Glutamatergic neuron (in vitro differentiated cells): Measurements from ENCODE around the gene EIF5AL1. TPM values are rescaled to one million over a fixed set of nuclear protein-coding genes. Genes with fewer than 3 reads are reported as not detected.
"Not testable (repeated sequence)": the region's sequence is repeated elsewhere in the genome, so short reads cannot be mapped to it uniquely, and the experiment has no call there.

Experiments used
- DNase-seq: peaks from one replicate; pipeline ENCODE4 v3.0.0; 2022
- H3K27ac Mint-ChIP-seq: one replicate; pipeline ENCODE4 v1.8.0; 2020; ENCODE audit warnings: mild to moderate bottlenecking, mixed read lengths, inconsistent platforms; ENCODE audit not compliant: unreplicated experiment
- H3K27me3 Mint-ChIP-seq: one replicate; pipeline ENCODE4 v1.8.0; 2020; ENCODE audit warnings: mild to moderate bottlenecking, moderate library complexity, mixed read lengths, inconsistent platforms; ENCODE audit not compliant: unreplicated experiment
- H3K36me3 Mint-ChIP-seq: one replicate; pipeline ENCODE4 v1.8.0; 2020; ENCODE audit warnings: mild to moderate bottlenecking, mixed read lengths, inconsistent platforms; ENCODE audit not compliant: unreplicated experiment
- H3K4me1 Mint-ChIP-seq: one replicate; pipeline ENCODE4 v1.8.0; 2020; ENCODE audit warnings: mild to moderate bottlenecking, low read depth, mixed read lengths, inconsistent platforms; ENCODE audit not compliant: unreplicated experiment
- H3K4me3 Mint-ChIP-seq: one replicate; pipeline ENCODE4 v1.8.0; 2020; ENCODE audit warnings: mild to moderate bottlenecking, mixed read lengths, inconsistent platforms; ENCODE audit not compliant: unreplicated experiment
- H3K9me3 Mint-ChIP-seq: one replicate; pipeline ENCODE4 v1.8.0; 2020; ENCODE audit warnings: mild to moderate bottlenecking, moderate library complexity, mixed read lengths, inconsistent platforms; ENCODE audit not compliant: unreplicated experiment
- total RNA-seq: library from RNA; stranded (reverse); fragmentation: NEBNext Ultra II Directional; extraction: Animal tissue kit (Norgen Biotek cat#: 25700); gene quantifications from one replicate; pipeline ENCODE4 v1.2.1, GENCODE V29; 2021; ENCODE audit not compliant: unreplicated experiment

The EIF5AL1 gene
- total RNA-seq, 1 donor from 2014 or later, result 0.61 TPM

GRCh38 chr10:79516532-79517205, 4.3 kb downstream of the EIF5AL1 start:
- not testable (repeated sequence) for H3K27ac Mint-ChIP-seq, H3K9me3 Mint-ChIP-seq, DNase-seq, H3K36me3 Mint-ChIP-seq, H3K27me3 Mint-ChIP-seq, H3K4me1 Mint-ChIP-seq, H3K4me3 Mint-ChIP-seq

GRCh38 chr10:79517567-79517966, 5.2 kb downstream of the EIF5AL1 start:
- H3K36me3 Mint-ChIP-seq, H3K27ac Mint-ChIP-seq, H3K4me1 Mint-ChIP-seq, H3K9me3 Mint-ChIP-seq, H3K4me3 Mint-ChIP-seq, H3K27me3 Mint-ChIP-seq, DNase-seq: not testable (repeated sequence)

GRCh38 chr10:79521751-79522150, 9.4 kb downstream of the EIF5AL1 start:
- not testable (repeated sequence) for DNase-seq, H3K27me3 Mint-ChIP-seq, H3K9me3 Mint-ChIP-seq, H3K27ac Mint-ChIP-seq, H3K4me3 Mint-ChIP-seq, H3K4me1 Mint-ChIP-seq, H3K36me3 Mint-ChIP-seq

GRCh38 chr10:79522464-79522863, 10.1 kb downstream of the EIF5AL1 start:
- H3K4me3 Mint-ChIP-seq, H3K27me3 Mint-ChIP-seq, H3K36me3 Mint-ChIP-seq, H3K9me3 Mint-ChIP-seq, H3K27ac Mint-ChIP-seq, H3K4me1 Mint-ChIP-seq, DNase-seq: not testable (repeated sequence)

- not testable (repeated sequence) for H3K36me3 Mint-ChIP-seq, DNase-seq
Measured at GRCh38 chr10:79523157-79523853, 11.0 kb downstream of the EIF5AL1 start.

GRCh38 chr10:79525049-79525710, 12.8 kb downstream of the EIF5AL1 start:
- not testable (repeated sequence) for H3K4me1 Mint-ChIP-seq, H3K9me3 Mint-ChIP-seq, H3K36me3 Mint-ChIP-seq, H3K27me3 Mint-ChIP-seq, H3K4me3 Mint-ChIP-seq, DNase-seq, H3K27ac Mint-ChIP-seq

More at GRCh38 chr10:79523157-79523853, 11.0 kb downstream of the EIF5AL1 start:
- not testable (repeated sequence) for H3K9me3 Mint-ChIP-seq, H3K27ac Mint-ChIP-seq, H3K27me3 Mint-ChIP-seq, H3K4me1 Mint-ChIP-seq, H3K4me3 Mint-ChIP-seq

- not testable (repeated sequence) for H3K4me1 Mint-ChIP-seq, H3K27me3 Mint-ChIP-seq, H3K4me3 Mint-ChIP-seq, DNase-seq, H3K27ac Mint-ChIP-seq, H3K36me3 Mint-ChIP-seq, H3K9me3 Mint-ChIP-seq
Measured at GRCh38 chr10:79528261-79528660, 15.9 kb downstream of the EIF5AL1 start.

GRCh38 chr10:79533142-79533902, 21.0 kb downstream of the EIF5AL1 start:
- not testable (repeated sequence) for H3K36me3 Mint-ChIP-seq, H3K27ac Mint-ChIP-seq, H3K27me3 Mint-ChIP-seq, H3K4me1 Mint-ChIP-seq, H3K9me3 Mint-ChIP-seq, DNase-seq, H3K4me3 Mint-ChIP-seq

GRCh38 chr10:79533903-79534175, 21.5 kb downstream of the EIF5AL1 start:
- H3K27ac Mint-ChIP-seq, result not testable (repeated sequence)

GRCh38 chr10:79538311-79538710, 26.0 kb downstream of the EIF5AL1 start:
- DNase-seq, H3K36me3 Mint-ChIP-seq, H3K27me3 Mint-ChIP-seq, H3K27ac Mint-ChIP-seq, H3K4me1 Mint-ChIP-seq, H3K9me3 Mint-ChIP-seq, H3K4me3 Mint-ChIP-seq: not testable (repeated sequence)

More at GRCh38 chr10:79533903-79534175, 21.5 kb downstream of the EIF5AL1 start:
- DNase-seq, H3K9me3 Mint-ChIP-seq, H3K36me3 Mint-ChIP-seq, H3K27me3 Mint-ChIP-seq, H3K4me3 Mint-ChIP-seq, H3K4me1 Mint-ChIP-seq: not testable (repeated sequence)

GRCh38 chr10:79540930-79541329, 28.6 kb downstream of the EIF5AL1 start:
- not testable (repeated sequence) for H3K4me1 Mint-ChIP-seq

More at GRCh38 chr10:79540930-79541329, 28.6 kb downstream of the EIF5AL1 start:
- not testable (repeated sequence) for DNase-seq, H3K4me3 Mint-ChIP-seq, H3K27me3 Mint-ChIP-seq, H3K36me3 Mint-ChIP-seq, H3K27ac Mint-ChIP-seq, H3K9me3 Mint-ChIP-seq
